ENCODE measurements around the gene AMBP.
A peak's percentile ranks its signal among the peaks of the same experiment; 100 is the strongest.

The AMBP gene

DNA sequence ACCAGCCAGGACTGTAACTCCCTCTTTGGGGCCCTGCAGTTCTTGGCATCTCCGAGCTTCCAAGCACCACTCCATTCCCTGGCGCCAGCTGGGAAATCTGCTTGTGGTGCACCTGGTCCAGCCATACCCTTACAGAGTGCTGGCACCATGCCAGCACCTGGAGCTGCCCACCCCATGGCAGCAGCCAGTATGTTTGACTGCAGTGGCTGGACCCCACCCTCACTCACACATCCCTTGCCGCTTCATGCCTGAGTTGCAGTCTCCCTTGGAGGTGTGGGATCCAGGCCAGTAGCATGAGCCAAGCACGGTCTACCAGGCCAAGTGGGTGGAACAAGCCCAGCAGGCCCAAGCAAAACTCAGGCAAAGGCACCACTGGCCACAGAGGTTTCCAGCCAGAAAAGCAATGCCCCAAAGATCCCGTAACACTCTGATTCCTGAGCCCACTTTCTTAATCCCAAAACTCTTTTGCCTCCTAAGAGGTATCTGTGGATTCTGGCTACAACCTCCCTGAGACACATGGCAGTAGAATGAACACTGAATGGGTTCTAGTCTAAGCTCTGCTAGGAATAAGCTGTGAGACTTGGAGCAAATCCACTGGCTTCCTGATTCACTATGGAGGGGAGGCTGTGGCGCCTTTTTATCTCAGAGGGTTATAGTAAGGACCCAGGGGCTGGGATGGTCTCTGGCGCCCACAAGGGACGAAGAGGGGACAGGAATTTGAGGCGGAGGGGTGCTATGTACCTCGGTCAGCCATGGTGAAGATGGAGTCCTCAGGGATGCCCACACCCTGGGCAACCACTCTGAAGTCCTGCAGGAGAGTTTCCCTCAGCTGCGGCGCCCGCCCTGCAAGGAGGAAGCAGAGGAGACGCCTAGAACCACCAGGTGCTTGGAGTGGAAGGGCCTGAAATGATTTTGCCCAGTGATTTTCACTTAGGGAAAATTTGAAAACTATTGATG lies 5.6 kb downstream of the AMBP start:
- POLR2A ChIA-PET (ENCODE audit: low non-redundant PET): no interaction called here
- DNase-seq (ENCODE audit: low spot score): no peak
- TF ChIP-seq CTCF (conservative IDR thresholded peaks at IDR 0.05; ENCODE audit: low read depth): no peak
- CTCF ChIA-PET: interaction anchor here (0.9 to 2.8 kb wide), 3 partner anchors 11 to 219 kb away, joined by 5 to 15 read pairs (median 6); partner anchors contain the start of gene COL27A1
- H3K27ac ChIP-seq: peak overlapping the region; percentile 80

DNA sequence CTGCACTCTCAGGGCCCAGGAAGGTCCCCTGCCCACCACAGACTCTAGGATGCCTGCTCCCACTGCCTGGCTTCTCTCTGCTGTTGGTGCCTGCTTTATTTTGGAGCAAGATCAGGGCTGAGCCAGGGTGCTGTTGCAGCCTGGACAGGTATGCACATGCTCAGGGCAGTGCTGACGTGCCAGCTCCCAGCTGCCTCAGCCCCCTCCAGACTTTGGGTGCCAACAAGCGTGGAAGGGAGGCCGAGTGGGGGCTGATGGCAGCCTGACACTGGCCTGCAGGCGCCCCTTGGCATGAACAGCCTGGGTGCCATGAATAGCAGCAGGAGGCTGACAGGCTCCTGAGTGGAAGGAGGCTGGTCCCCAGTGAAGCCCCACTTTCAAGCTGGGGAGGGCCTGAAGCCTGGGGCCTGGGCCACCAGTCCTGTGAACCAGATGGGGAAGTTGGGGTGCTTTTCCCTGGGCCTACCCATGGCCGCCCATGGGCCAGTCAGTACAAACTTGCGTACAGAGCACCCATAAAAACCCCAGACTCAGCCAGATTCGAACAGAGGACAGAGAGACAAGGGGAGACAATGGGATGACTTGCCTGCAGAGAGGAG lies 6.8 kb downstream of the AMBP start:
- TF ChIP-seq CTCF (conservative IDR thresholded peaks at IDR 0.05; ENCODE audit: low read depth): no peak
- H3K27ac ChIP-seq: peak overlapping the region; percentile 80
- no peak for DNase-seq (ENCODE audit: low spot score)
- ChIA-PET CTCF (interaction anchor here (2.1 to 2.8 kb wide), 2 partner anchors 12 to 220 kb away, joined by 6 to 15 read pairs; no protein-coding TSS in a partner anchor), POLR2A (ENCODE audit: low non-redundant PET) (no interaction called here)

DNA sequence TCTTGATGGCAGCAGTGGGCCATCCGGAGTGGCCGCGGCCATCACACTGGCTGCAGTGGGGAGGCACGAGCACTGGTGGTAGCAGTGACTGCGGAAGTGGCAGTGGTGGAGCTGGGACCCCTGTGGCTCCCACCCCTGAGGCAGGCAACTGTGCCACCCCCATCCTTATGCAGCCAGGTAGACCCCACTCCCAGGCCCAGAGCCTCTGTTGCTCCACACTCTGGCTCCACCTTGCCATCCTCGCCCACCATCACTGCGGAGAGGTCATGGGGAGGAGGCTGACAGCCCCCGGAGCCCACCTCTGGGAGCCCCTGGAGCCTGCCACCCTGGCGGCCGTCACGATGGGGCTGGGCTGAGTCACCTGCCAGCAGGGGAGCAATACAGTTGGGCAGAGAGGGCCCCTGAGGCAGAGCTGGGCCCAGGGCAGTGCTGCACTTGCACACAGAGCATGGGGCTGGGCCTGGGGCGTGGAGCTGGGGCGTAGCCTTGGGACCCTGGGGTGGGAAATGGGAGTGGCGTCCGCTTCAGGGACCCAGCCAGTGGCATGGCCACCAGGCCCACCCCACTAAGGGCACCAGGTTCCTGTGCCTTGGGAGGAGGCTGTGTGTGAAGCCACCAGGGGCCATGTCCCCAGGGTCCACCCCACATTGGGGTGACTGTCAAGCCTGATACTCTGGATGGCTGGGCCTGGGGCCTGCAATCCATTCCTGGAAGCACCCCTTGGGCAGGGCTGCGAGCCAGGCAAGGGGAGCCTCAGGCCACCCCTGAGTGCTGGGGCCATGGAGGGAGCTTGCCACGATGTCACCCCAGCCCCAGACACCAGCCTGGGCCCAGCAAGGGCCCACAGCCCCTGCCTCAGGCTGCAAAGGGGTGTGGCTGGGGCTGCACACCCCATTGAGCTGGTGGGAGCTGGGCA lies 7.7 kb downstream of the AMBP start:
- ChIA-PET CTCF (interaction anchor here (0.7 to 2.8 kb wide), 2 partner anchors 12 to 13 kb away, joined by 5 to 15 read pairs; no protein-coding TSS in a partner anchor), POLR2A (ENCODE audit: low non-redundant PET) (no interaction called here)
- TF ChIP-seq CTCF (conservative IDR thresholded peaks at IDR 0.05; ENCODE audit: low read depth): no peak
- no peak for DNase-seq (ENCODE audit: low spot score)
- peak overlapping the region; percentile 80 for H3K27ac ChIP-seq

GRCh38 chr9:114069476-114070187 lies 8.5 kb downstream of the AMBP start:
- H3K27ac ChIP-seq: no peak overlapping the region
- POLR2A ChIA-PET (ENCODE audit: low non-redundant PET): no interaction called here
- TF ChIP-seq CTCF (conservative IDR thresholded peaks at IDR 0.05; ENCODE audit: low read depth): no peak
- DNase-seq (ENCODE audit: low spot score): no peak
- CTCF ChIA-PET: interaction anchor here (0.7 kb wide), 1 partner anchor 13 kb away, joined by 5 read pairs; no protein-coding TSS in a partner anchor

GRCh38 chr9:114065304-114065703 lies 12.8 kb downstream of the AMBP start:
- CTCF ChIA-PET: no interaction called here
- no peak for TF ChIP-seq CTCF (conservative IDR thresholded peaks at IDR 0.05; ENCODE audit: low read depth)
- POLR2A ChIA-PET (ENCODE audit: low non-redundant PET): no interaction called here

More at GRCh38 chr9:114065304-114065703, 12.8 kb downstream of the AMBP start:
- no peak for DNase-seq (ENCODE audit: low spot score)
- no peak overlapping the region for H3K27ac ChIP-seq
